GM23248 (cell line): ENCODE results near the gene MED8. TPM values are rescaled to one million over a fixed set of nuclear protein-coding genes. Genes with fewer than 3 reads are reported as not detected.
A peak's percentile ranks its signal among the peaks of the same experiment; 100 is the strongest.

Source experiments
- DNase-seq: peaks from one replicate; pipeline ENCODE4 v3.0.0-alpha.2; 2015
- H2AFZ ChIP-seq: fragments of 200-600 bp; sonication (generic); 2 replicates; pipeline ENCODE4 v1.6.1; 2016; ENCODE audit warnings: antibody characterized with exemption
- H3F3A ChIP-seq: fragments of 200-600 bp; sonication (generic); 2 replicates; pipeline ENCODE4 v1.6.1; 2016; ENCODE audit warnings: mild to moderate bottlenecking, antibody characterized with exemption, mixed run types; ENCODE audit not compliant: insufficient read depth
- H3K27ac ChIP-seq: fragments of 200-600 bp; sonication (generic); 2 replicates; pipeline ENCODE4 v1.5.1; 2016; ENCODE audit warnings: mild to moderate bottlenecking
- H3K27me3 ChIP-seq: fragments of 200-600 bp; sonication (generic); replicated peaks from 2 replicates; pipeline ENCODE4 v1.6.1; 2016; ENCODE audit warnings: mild to moderate bottlenecking; ENCODE audit not compliant: insufficient read depth
- H3K36me3 ChIP-seq: fragments of 200-600 bp; sonication (generic); 2 replicates; pipeline ENCODE4 v1.6.1; 2016; ENCODE audit warnings: low read depth, mild to moderate bottlenecking
- H3K4me1 ChIP-seq: fragments of 200-600 bp; sonication (generic); 2 replicates; pipeline ENCODE4 v1.6.1; 2016; ENCODE audit warnings: mild to moderate bottlenecking; ENCODE audit not compliant: insufficient read depth
- H3K4me2 ChIP-seq: fragments of 200-600 bp; sonication (generic); one replicate; pipeline ENCODE4 v1.6.1; 2016; ENCODE audit warnings: mild to moderate bottlenecking; ENCODE audit not compliant: unreplicated experiment
- H3K4me3 ChIP-seq: fragments of 200-600 bp; sonication (generic); 2 replicates; pipeline ENCODE4 v1.5.1; 2016; ENCODE audit warnings: mild to moderate bottlenecking
- H3K79me2 ChIP-seq: fragments of 200-600 bp; sonication (generic); 2 replicates; pipeline ENCODE4 v1.6.1; 2016; ENCODE audit warnings: mild to moderate bottlenecking; ENCODE audit not compliant: insufficient read depth
- H3K9ac ChIP-seq: fragments of 200-600 bp; sonication (generic); 2 replicates; pipeline ENCODE4 v1.6.1; 2016; ENCODE audit warnings: mild to moderate bottlenecking
- H3K9me2 ChIP-seq: fragments of 200-600 bp; sonication (generic); 2 replicates; pipeline ENCODE4 v1.6.1; 2016; ENCODE audit warnings: mixed run types, mild to moderate bottlenecking, moderate library complexity; ENCODE audit not compliant: insufficient read depth
- H3K9me3 ChIP-seq: fragments of 200-600 bp; sonication (generic); one replicate; pipeline ENCODE4 v1.6.1; 2017; ENCODE audit warnings: low read depth
- H4K20me1 ChIP-seq: fragments of 200-600 bp; sonication (generic); 2 replicates; pipeline ENCODE4 v1.6.0; 2016; ENCODE audit not compliant: insufficient read depth
- EZH2 ChIP-seq: fragments of 200-600 bp; sonication (generic); IDR thresholded peaks from 2 replicates; pipeline ENCODE4 v1.6.1; 2018; ENCODE audit warnings: antibody characterized with exemption, mild to moderate bottlenecking; ENCODE audit not compliant: insufficient read depth, poor library complexity, severe bottlenecking
- EZH2phosphoT487 ChIP-seq: fragments of 200-600 bp; sonication (generic); IDR thresholded peaks from 2 replicates; pipeline ENCODE4 v1.6.1; 2018; ENCODE audit warnings: antibody characterized with exemption, moderate library complexity, mild to moderate bottlenecking, low read depth; ENCODE audit not compliant: insufficient read depth
- WGBS, 2 experiments: methylation state at CpG; one replicate each; pipeline ENCODE4 v1.1.6; 2015 to 2017; ENCODE audit warnings: low lambda C conversion rate in 2 of 2, low coverage in 1 of 2; ENCODE audit errors: missing lambda C conversion rate in 2 of 2; 5-methylcytosine and 5-hydroxymethylcytosine counted together
- in situ Hi-C: fragments of 300-500 bp; cut with MboI; formaldehyde crosslinking; loops from 2 replicates; pipeline ENCODE4 v1.15.0; 2020
- polyA plus RNA-seq: library from polyadenylated mRNA; unstranded; fragments of >200 nt; fragmentation: Nextera tagmentation; extraction: Ambion mirVana; gene quantifications from 2 replicates; pipeline ENCODE4 v1.2.1, GENCODE V29; 2016
- total RNA-seq: library from RNA; depleted of rRNA; stranded (reverse); fragments of >200 nt; shearing (Covaris generic); gene quantifications from 2 replicates; pipeline ENCODE4 v1.2.3, GENCODE V29; 2014

Gene MED8
- total and polyA plus RNA-seq, 2 experiments from 2014 or later: 53.5 to 78.3 TPM

- no peak overlapping the region for H2AFZ ChIP-seq
- no peaks in the 10 kb centered on the region for H4K20me1 ChIP-seq
- no peaks in the 10 kb centered on the region for H3K79me2 ChIP-seq
- no peak overlapping the region for H3K9ac ChIP-seq
- 98 to 99% methylated on average over 10 of the region's 10 CpGs for WGBS, 2 experiments
- no peaks in the 10 kb centered on the region for H3K9me2 ChIP-seq
- H3F3A ChIP-seq: no peaks in the 10 kb centered on the region
- H3K27ac ChIP-seq: no peak overlapping the region
- H3K36me3 ChIP-seq: peaks cover 16% of the 10 kb centered on the region; the same call in 1 of the 2 replicates
- no peaks in the 10 kb centered on the region for H3K27me3 ChIP-seq
- TF ChIP-seq EZH2phosphoT487 (no peak), EZH2 (no peak)
- in situ Hi-C loops: no loop called here
- no peak overlapping the region for H3K4me3 ChIP-seq
- H3K4me2 ChIP-seq: no peak overlapping the region
- no peaks in the 10 kb centered on the region for H3K9me3 ChIP-seq
- no peaks in the 10 kb centered on the region for H3K4me1 ChIP-seq
- no peak for DNase-seq
These were observed 31.3 kb upstream of the MED8 start for GRCh38 chr1:43420874-43421273.

DNA sequence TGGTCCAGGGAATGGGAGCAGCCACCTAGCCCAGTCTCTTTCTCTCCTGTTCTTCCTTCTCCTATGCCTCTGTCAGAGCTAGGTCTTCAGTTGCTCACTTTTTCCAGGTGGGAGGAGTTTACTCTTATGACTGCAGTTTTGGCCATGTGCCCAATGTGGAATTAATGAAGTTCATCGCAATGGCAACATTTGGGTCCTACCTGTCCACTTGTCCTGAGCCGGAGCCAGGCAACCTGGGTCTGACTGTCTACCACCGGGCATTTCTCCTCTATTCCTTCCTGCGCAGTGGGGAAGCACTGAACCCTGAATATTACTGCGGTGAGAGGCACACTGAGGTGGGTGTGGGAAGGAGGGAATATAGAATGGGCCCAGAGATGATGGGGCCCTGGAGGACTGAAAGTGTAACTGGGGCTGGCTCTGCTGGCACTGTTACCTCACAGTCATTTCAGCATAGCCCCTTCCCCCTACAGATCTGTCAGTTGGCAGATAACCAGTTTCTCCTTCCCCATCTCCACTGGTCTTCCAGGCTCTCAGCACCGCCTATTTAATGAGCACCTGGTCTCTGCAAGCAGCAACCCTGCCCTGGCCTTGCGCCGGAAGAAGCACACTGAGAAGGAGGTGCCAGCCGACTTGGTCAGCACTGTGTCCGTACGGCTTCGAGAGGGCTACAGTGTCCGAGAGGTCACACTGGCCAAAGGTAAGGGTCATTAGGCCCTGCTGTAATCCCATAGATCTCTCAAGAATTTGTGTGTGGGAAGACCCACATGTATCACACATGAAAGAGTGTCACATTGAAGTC, 30.2 kb upstream of the MED8 start:
- H3K4me3 ChIP-seq: no peak overlapping the region
- no peaks in the 10 kb centered on the region for H3K9me3 ChIP-seq
- no peaks in the 10 kb centered on the region for H3F3A ChIP-seq
- in situ Hi-C loops: no loop called here
- no peak overlapping the region for H3K27ac ChIP-seq
- WGBS, 2 experiments: 91 to 93% methylated on average over 13 of the region's 13 CpGs
- peaks cover 16% of the 10 kb centered on the region; the same call in 1 of the 2 replicates for H3K36me3 ChIP-seq
- H3K9ac ChIP-seq: no peak overlapping the region
- TF ChIP-seq EZH2 (no peak), EZH2phosphoT487 (no peak)
- H3K27me3 ChIP-seq: no peaks in the 10 kb centered on the region
- no peaks in the 10 kb centered on the region for H4K20me1 ChIP-seq
- H3K9me2 ChIP-seq: no peaks in the 10 kb centered on the region
- no peaks in the 10 kb centered on the region for H3K79me2 ChIP-seq
- no peak overlapping the region for H2AFZ ChIP-seq
- no peaks in the 10 kb centered on the region for H3K4me1 ChIP-seq
- no peak overlapping the region for H3K4me2 ChIP-seq
- DNase-seq: peak; percentile 20

- in situ Hi-C loops: no loop called here
- Histone ChIP-seq H3K4me1 (no peaks in the 10 kb centered on the region), H3K36me3 (peaks cover 10% of the 10 kb centered on the region; the same call in 1 of the 2 replicates), H3K9me2 (no peaks in the 10 kb centered on the region), H3K9ac (no peak overlapping the region), H3K79me2 (no peaks in the 10 kb centered on the region), H3K27me3 (no peaks in the 10 kb centered on the region), H3K4me3 (no peak overlapping the region), H4K20me1 (no peaks in the 10 kb centered on the region), H2AFZ (no peak overlapping the region), H3K4me2 (no peak overlapping the region), H3K27ac (no peak overlapping the region), H3F3A (no peaks in the 10 kb centered on the region), H3K9me3 (no peaks in the 10 kb centered on the region)
- TF ChIP-seq EZH2: no peak
- TF ChIP-seq EZH2phosphoT487: no peak
- 79 to 82% methylated on average over 4 of the region's 4 CpGs for WGBS, 2 experiments
- DNase-seq: no peak
These were observed 29.3 kb upstream of the MED8 start for GRCh38 chr1:43418858-43419257.

GRCh38 chr1:43415901-43416300, 26.3 kb upstream of the MED8 start:
- Histone ChIP-seq H3K4me1 (no peaks in the 10 kb centered on the region), H3K27me3 (no peaks in the 10 kb centered on the region), H3K9me3 (no peaks in the 10 kb centered on the region), H3K9me2 (no peaks in the 10 kb centered on the region), H3K4me3 (no peak overlapping the region), H3K36me3 (peaks cover 16% of the 10 kb centered on the region; the same call in 1 of the 2 replicates), H4K20me1 (no peaks in the 10 kb centered on the region), H3F3A (no peaks in the 10 kb centered on the region), H3K9ac (no peak overlapping the region), H3K4me2 (no peak overlapping the region), H3K79me2 (no peaks in the 10 kb centered on the region), H2AFZ (no peak overlapping the region), H3K27ac (no peak overlapping the region)
- no peak for TF ChIP-seq EZH2
- TF ChIP-seq EZH2phosphoT487: no peak
- in situ Hi-C loops: no loop called here
- DNase-seq: no peak
- WGBS, 2 experiments: 90 to 93% methylated on average over 5 of the region's 5 CpGs
